Ovary (tissue), 3 donors: ENCODE results near the gene BIN2.
"Not testable (repeated sequence)": the region's sequence is repeated elsewhere in the genome, so short reads cannot be mapped to it uniquely, and the experiment has no call there.

Experiments used
- EP300 ChIP-seq: sonication (generic); formaldehyde crosslinking; IDR thresholded peaks from one replicate; pipeline ENCODE4 v1.6.1; 2017; ENCODE audit warnings: antibody characterized with exemption
- POLR2A ChIP-seq: fragments of 450-650 bp; IDR thresholded peaks from one replicate; pipeline ENCODE4 v1.6.1; 2017; ENCODE audit warnings: antibody characterized with exemption, mild to moderate bottlenecking, moderate library complexity
- TF ChIP-seq, protein P1 (sequence below), 3 donors: fragments of 450-650 bp in 2 of 3; fragments of 200-600 bp in 1 of 3; IDR thresholded peaks; one replicate each; pipeline versions ENCODE4 v1.5.1 to v1.8.0; 2016 to 2022; ENCODE audit warnings: antibody characterized with exemption in 3 of 3, mild to moderate bottlenecking in 1 of 3
- donor health status: DM: no; HTN: no; CAD: no.

DNA sequence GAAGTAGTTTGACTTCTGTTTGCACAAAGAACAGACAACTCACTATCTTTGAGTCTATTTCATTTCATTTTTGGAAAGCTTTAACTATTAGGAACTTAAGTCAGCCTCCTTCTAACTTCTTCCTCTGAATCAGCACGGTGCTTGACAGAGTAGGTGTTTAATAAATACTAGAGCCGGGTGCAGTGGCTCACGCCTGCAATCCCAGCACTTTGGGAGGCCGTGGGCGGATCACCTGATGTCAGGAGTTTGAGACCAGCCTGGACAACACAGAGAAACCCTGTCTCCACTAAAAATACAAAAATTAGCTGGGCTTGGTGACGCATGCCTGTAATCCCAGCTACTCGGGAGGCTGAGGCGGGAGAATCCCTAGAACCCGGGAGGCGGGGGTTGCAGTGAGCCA is 23.2 kb downstream of the BIN2 start:
- TF ChIP-seq POLR2A, EP300: not testable (repeated sequence)
- TF ChIP-seq, protein P1, sequence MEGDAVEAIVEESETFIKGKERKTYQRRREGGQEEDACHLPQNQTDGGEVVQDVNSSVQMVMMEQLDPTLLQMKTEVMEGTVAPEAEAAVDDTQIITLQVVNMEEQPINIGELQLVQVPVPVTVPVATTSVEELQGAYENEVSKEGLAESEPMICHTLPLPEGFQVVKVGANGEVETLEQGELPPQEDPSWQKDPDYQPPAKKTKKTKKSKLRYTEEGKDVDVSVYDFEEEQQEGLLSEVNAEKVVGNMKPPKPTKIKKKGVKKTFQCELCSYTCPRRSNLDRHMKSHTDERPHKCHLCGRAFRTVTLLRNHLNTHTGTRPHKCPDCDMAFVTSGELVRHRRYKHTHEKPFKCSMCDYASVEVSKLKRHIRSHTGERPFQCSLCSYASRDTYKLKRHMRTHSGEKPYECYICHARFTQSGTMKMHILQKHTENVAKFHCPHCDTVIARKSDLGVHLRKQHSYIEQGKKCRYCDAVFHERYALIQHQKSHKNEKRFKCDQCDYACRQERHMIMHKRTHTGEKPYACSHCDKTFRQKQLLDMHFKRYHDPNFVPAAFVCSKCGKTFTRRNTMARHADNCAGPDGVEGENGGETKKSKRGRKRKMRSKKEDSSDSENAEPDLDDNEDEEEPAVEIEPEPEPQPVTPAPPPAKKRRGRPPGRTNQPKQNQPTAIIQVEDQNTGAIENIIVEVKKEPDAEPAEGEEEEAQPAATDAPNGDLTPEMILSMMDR (IDR thresholded peaks at IDR 0.05), result not testable (repeated sequence)
